H9 (cell line): ENCODE results near the gene PTPRN2. TPM values are rescaled to one million over a fixed set of nuclear protein-coding genes. Genes with fewer than 3 reads are reported as not detected.

Source experiments
- DNase-seq: peaks from one replicate; pipeline ENCODE4 v3.0.0-alpha.2; 2017
- H2AFZ ChIP-seq: one replicate; pipeline ENCODE4 v1.6.1; 2013; ENCODE audit warnings: mild to moderate bottlenecking, low read length, control low read depth, moderate library complexity
- H2AK5ac ChIP-seq: 2 replicates; pipeline ENCODE4 v1.6.1; 2013; ENCODE audit warnings: low read length, control low read depth, mixed read lengths; ENCODE audit not compliant: insufficient read length
- H2BK120ac ChIP-seq: one replicate; pipeline ENCODE4 v1.6.1; 2013; ENCODE audit warnings: low read depth, mild to moderate bottlenecking, low read length, control low read depth, inconsistent platforms; ENCODE audit not compliant: poor library complexity, severe bottlenecking
- H2BK12ac ChIP-seq: 2 replicates; pipeline ENCODE4 v1.6.1; 2013; ENCODE audit warnings: low read length, control low read depth, mixed read lengths, low read depth; ENCODE audit not compliant: insufficient read length
- H2BK15ac ChIP-seq: 2 replicates; pipeline ENCODE4 v1.6.1; 2013; ENCODE audit warnings: low read depth, low read length, control low read depth
- H2BK20ac ChIP-seq: one replicate; pipeline ENCODE4 v1.6.1; 2013; ENCODE audit warnings: low read depth, mild to moderate bottlenecking, low read length, control low read depth, inconsistent platforms; ENCODE audit not compliant: poor library complexity, severe bottlenecking
- H2BK5ac ChIP-seq: 2 replicates; pipeline ENCODE4 v1.6.1; 2013; ENCODE audit warnings: low read length, control low read depth, mixed read lengths; ENCODE audit not compliant: insufficient read length
- H3K14ac ChIP-seq: 2 replicates; pipeline ENCODE4 v1.6.1; 2013; ENCODE audit warnings: low read length, control low read depth; ENCODE audit not compliant: insufficient read depth
- H3K18ac ChIP-seq: 2 replicates; pipeline ENCODE4 v1.6.1; 2013; ENCODE audit warnings: low read depth, mild to moderate bottlenecking, mixed read lengths, low read length, control low read depth; ENCODE audit not compliant: insufficient read length
- H3K23ac ChIP-seq: 2 replicates; pipeline ENCODE4 v1.6.1; 2013; ENCODE audit warnings: low read length, control low read depth, mixed read lengths, low read depth; ENCODE audit not compliant: insufficient read length
- H3K23me2 ChIP-seq: 2 replicates; pipeline ENCODE4 v1.6.1; 2013; ENCODE audit warnings: low read depth, mild to moderate bottlenecking, mixed read lengths, low read length, control low read depth; ENCODE audit not compliant: insufficient read length, poor library complexity, severe bottlenecking
- H3K27ac ChIP-seq: 2 replicates; pipeline ENCODE4 v1.5.1; 2013; ENCODE audit warnings: low read length, control low read depth, mixed read lengths, low read depth; ENCODE audit not compliant: insufficient read length
- H3K27me3 ChIP-seq: 2 replicates; pipeline ENCODE4 v1.6.1; 2013; ENCODE audit warnings: low read length, control low read depth, inconsistent platforms; ENCODE audit not compliant: insufficient read depth
- H3K4ac ChIP-seq: 2 replicates; pipeline ENCODE4 v1.6.1; 2013; ENCODE audit warnings: low read depth, mild to moderate bottlenecking, control low read depth, inconsistent platforms, low read length, moderate library complexity
- H3K4me1 ChIP-seq: 2 replicates; pipeline ENCODE4 v1.6.1; 2013; ENCODE audit warnings: low read length, control low read depth, inconsistent platforms; ENCODE audit not compliant: insufficient read depth
- H3K4me2 ChIP-seq: 2 replicates; pipeline ENCODE4 v1.6.1; 2013; ENCODE audit warnings: low read length, control low read depth, mixed read lengths; ENCODE audit not compliant: insufficient read length, insufficient read depth
- H3K56ac ChIP-seq: 2 replicates; pipeline ENCODE4 v1.6.1; 2013; ENCODE audit warnings: low read depth, mild to moderate bottlenecking, mixed read lengths, low read length, control low read depth; ENCODE audit not compliant: insufficient read length
- H3K79me1 ChIP-seq: 2 replicates; pipeline ENCODE4 v1.6.1; 2013; ENCODE audit warnings: low read depth, mild to moderate bottlenecking, moderate library complexity, low read length, control low read depth, inconsistent platforms; ENCODE audit not compliant: insufficient read depth, poor library complexity, severe bottlenecking
- H3K79me2 ChIP-seq: 2 replicates; pipeline ENCODE4 v1.6.1; 2013; ENCODE audit warnings: low read length, control low read depth, inconsistent platforms; ENCODE audit not compliant: insufficient read depth
- H3K9ac ChIP-seq: 2 replicates; pipeline ENCODE4 v1.6.1; 2013; ENCODE audit warnings: low read length, control low read depth, mixed read lengths; ENCODE audit not compliant: insufficient read length; ENCODE audit errors: extremely low read depth
- H3K9me3 ChIP-seq: one replicate; pipeline ENCODE4 v1.6.1; 2013; ENCODE audit warnings: low read depth, low read length, inconsistent platforms; ENCODE audit not compliant: control insufficient read depth
- H3T11ph ChIP-seq: one replicate; pipeline ENCODE4 v1.6.1; 2013; ENCODE audit warnings: mild to moderate bottlenecking, low read length, control low read depth, inconsistent platforms
- H4K20me1 ChIP-seq: one replicate; pipeline ENCODE4 v1.6.1; 2013; ENCODE audit not compliant: control insufficient read depth, insufficient read length, insufficient read depth
- H4K5ac ChIP-seq: 2 replicates; pipeline ENCODE4 v1.6.1; 2013; ENCODE audit warnings: low read depth, mild to moderate bottlenecking, mixed read lengths, low read length, control low read depth; ENCODE audit not compliant: insufficient read length
- H4K8ac ChIP-seq: replicated peaks from 2 replicates; pipeline ENCODE4 v1.6.1; 2013; ENCODE audit warnings: low read length, control low read depth, mixed read lengths, low read depth; ENCODE audit not compliant: insufficient read length
- H4K91ac ChIP-seq: 2 replicates; pipeline ENCODE4 v1.6.1; 2013; ENCODE audit warnings: low read depth, mild to moderate bottlenecking, moderate library complexity, mixed read lengths, low read length, control low read depth; ENCODE audit not compliant: insufficient read length
- H3K27ac Mint-ChIP-seq, 3 experiments: 2 replicates in 2 of 3; 3 replicates in 1 of 3; pipeline ENCODE4 v1.8.0; 2020 to 2021; ENCODE audit warnings: mixed read lengths in 3 of 3, mild to moderate bottlenecking in 1 of 3, moderate library complexity in 1 of 3
- H3K27me3 Mint-ChIP-seq: 2 replicates; pipeline ENCODE4 v1.8.0; 2021; ENCODE audit warnings: low read depth, mild to moderate bottlenecking, moderate library complexity, mixed read lengths
- H3K36me3 Mint-ChIP-seq, 3 experiments: 2 replicates in 2 of 3; 3 replicates in 1 of 3; pipeline ENCODE4 v1.8.0; 2020 to 2021; ENCODE audit warnings: low read depth in 3 of 3, mixed read lengths in 3 of 3; ENCODE audit not compliant: insufficient read depth in 1 of 3
- H3K4me1 Mint-ChIP-seq, 2 experiments: 2 replicates each; pipeline ENCODE4 v1.8.0; 2020; ENCODE audit warnings: mixed read lengths in 2 of 2
- H3K4me3 Mint-ChIP-seq, 2 experiments: 2 replicates in 1 of 2; 3 replicates in 1 of 2; pipeline ENCODE4 v1.8.0; 2020 to 2021; ENCODE audit warnings: mild to moderate bottlenecking in 2 of 2, mixed read lengths in 2 of 2, moderate library complexity in 1 of 2
- H3K9me3 Mint-ChIP-seq, 2 experiments: 2 replicates in 1 of 2; 3 replicates in 1 of 2; pipeline ENCODE4 v1.8.0; 2020; ENCODE audit warnings: mild to moderate bottlenecking in 2 of 2, mixed read lengths in 2 of 2, moderate library complexity in 1 of 2
- WGBS: extraction: QIAGEN DNeasy Blood & Tissue Kit; methylation state at CpG from one replicate; pipeline ENCODE4 v1.1.7; 2013; ENCODE audit warnings: missing lambda C conversion rate, low lambda C conversion rate, mixed read lengths; ENCODE audit not compliant: insufficient read length; ENCODE audit errors: extremely low coverage; 5-methylcytosine and 5-hydroxymethylcytosine counted together
- total RNA-seq: library from RNA; stranded (reverse); gene quantifications from 2 replicates; pipeline ENCODE4 v1.2.1, GENCODE V29; 2021
- TF ChIP-seq, protein P1 (sequence below): fragments of 200-600 bp; sonication (generic); conservative IDR thresholded peaks from 3 replicates; pipeline ENCODE4 v1.8.0; 2021; ENCODE audit warnings: antibody characterized with exemption, mild to moderate bottlenecking

The PTPRN2 gene
- total RNA-seq, 1 experiment from 2014 or later: 5.2 TPM

DNA sequence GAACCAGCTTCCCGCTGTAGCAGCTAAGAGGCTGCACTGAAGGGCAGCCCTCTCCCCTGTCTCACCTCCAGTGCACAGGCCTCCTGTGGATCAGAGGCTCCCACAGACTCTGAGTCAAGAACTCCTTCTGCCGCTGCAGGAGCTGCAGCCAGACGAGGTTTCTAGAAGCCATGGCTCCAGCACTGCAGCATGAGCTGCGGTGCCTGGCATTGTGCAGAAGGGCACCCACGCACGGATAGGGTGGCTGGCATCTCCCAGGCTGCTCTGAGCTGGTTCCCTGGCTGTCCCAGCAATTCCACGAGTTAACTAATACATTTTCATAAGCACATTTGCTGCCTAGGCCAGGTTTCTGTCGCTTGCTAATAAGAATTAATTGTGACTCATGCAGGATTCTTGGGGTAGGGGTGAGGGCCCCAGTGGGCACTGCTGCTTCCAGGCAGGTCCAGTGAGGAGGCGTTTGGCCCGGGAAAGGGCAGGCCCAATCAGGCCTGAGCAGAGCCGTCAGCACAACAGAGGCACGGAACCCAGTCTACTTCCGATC is 656.6 kb downstream of the PTPRN2 start:
- Histone ChIP-seq H2BK15ac (no peak overlapping the region), H3K27ac (no peak overlapping the region), H3K23ac (no peak overlapping the region), H4K8ac (no peak overlapping the region), H3K56ac (no peak overlapping the region), H3K23me2 (no peaks in the 10 kb centered on the region), H3K9me3 (no peaks in the 10 kb centered on the region), H4K20me1 (no peaks in the 10 kb centered on the region), H2AK5ac (no peak overlapping the region), H2BK120ac (no peak overlapping the region), H4K5ac (no peak overlapping the region), H2AFZ (no peak overlapping the region), H3K14ac (no peak overlapping the region), H2BK5ac (no peak overlapping the region), H4K91ac (no peak overlapping the region), H2BK20ac (no peak overlapping the region), H3K9ac (no peak overlapping the region), H3K4me2 (no peak overlapping the region), H3K27me3 (no peaks in the 10 kb centered on the region), H3T11ph (no peak overlapping the region), H3K4ac (no peak overlapping the region), H3K79me1 (no peaks in the 10 kb centered on the region), H2BK12ac (no peak overlapping the region), H3K79me2 (no peaks in the 10 kb centered on the region), H3K18ac (no peak overlapping the region), H3K4me1 (no peaks in the 10 kb centered on the region)
- Mint-ChIP-seq H3K36me3 (peaks cover 16 to 31% (median 24%) of the 10 kb centered on the region in 3 experiments), H3K27ac (peak overlapping the region in 2 of 3 experiments; percentile 63 to 73; a peak in 3 of 7 replicates), H3K4me3 (no peak overlapping the region), H3K9me3 (peaks cover 27 to 31% of the 10 kb centered on the region in 2 experiments), H3K4me1 (peaks cover 11 to 18% of the 10 kb centered on the region in 2 experiments), H3K27me3 (peaks cover 22% of the 10 kb centered on the region)
- no CpG with 5 or more reads among the region's 13 CpGs for WGBS
- no peak for DNase-seq
- TF ChIP-seq, protein P1, sequence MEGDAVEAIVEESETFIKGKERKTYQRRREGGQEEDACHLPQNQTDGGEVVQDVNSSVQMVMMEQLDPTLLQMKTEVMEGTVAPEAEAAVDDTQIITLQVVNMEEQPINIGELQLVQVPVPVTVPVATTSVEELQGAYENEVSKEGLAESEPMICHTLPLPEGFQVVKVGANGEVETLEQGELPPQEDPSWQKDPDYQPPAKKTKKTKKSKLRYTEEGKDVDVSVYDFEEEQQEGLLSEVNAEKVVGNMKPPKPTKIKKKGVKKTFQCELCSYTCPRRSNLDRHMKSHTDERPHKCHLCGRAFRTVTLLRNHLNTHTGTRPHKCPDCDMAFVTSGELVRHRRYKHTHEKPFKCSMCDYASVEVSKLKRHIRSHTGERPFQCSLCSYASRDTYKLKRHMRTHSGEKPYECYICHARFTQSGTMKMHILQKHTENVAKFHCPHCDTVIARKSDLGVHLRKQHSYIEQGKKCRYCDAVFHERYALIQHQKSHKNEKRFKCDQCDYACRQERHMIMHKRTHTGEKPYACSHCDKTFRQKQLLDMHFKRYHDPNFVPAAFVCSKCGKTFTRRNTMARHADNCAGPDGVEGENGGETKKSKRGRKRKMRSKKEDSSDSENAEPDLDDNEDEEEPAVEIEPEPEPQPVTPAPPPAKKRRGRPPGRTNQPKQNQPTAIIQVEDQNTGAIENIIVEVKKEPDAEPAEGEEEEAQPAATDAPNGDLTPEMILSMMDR: no peak
